ENCODE data around the gene AUTS2.

- TF ChIP-seq, protein P1, sequence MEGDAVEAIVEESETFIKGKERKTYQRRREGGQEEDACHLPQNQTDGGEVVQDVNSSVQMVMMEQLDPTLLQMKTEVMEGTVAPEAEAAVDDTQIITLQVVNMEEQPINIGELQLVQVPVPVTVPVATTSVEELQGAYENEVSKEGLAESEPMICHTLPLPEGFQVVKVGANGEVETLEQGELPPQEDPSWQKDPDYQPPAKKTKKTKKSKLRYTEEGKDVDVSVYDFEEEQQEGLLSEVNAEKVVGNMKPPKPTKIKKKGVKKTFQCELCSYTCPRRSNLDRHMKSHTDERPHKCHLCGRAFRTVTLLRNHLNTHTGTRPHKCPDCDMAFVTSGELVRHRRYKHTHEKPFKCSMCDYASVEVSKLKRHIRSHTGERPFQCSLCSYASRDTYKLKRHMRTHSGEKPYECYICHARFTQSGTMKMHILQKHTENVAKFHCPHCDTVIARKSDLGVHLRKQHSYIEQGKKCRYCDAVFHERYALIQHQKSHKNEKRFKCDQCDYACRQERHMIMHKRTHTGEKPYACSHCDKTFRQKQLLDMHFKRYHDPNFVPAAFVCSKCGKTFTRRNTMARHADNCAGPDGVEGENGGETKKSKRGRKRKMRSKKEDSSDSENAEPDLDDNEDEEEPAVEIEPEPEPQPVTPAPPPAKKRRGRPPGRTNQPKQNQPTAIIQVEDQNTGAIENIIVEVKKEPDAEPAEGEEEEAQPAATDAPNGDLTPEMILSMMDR (IDR thresholded peaks at IDR 0.05 in 8 of 11, conservative IDR thresholded peaks at IDR 0.05 in 3 of 11): no peak
- TF ChIP-seq POLR2AphosphoS5 (IDR thresholded peaks at IDR 0.05) (no peak), POLR2A (IDR thresholded peaks at IDR 0.05) (no peak)
Observed at GRCh38 chr7:70634071-70634470, 1035.8 kb downstream of the AUTS2 start.

Data from spleen (tissue), 7 donors.